Muscle layer of colon (tissue), 2 donors: ENCODE data around the gene CELF4.
A peak's percentile ranks its signal among the peaks of the same experiment; 100 is the strongest.

Experiments
- H3K27ac ChIP-seq: one replicate; pipeline ENCODE4 v1.7.0; 2013; ENCODE audit warnings: low read depth, mild to moderate bottlenecking, low read length, moderate library complexity
- H3K27me3 ChIP-seq, 2 donors: one replicate each; pipeline ENCODE4 v1.7.0; 2013; ENCODE audit warnings: low read length in 2 of 2, mild to moderate bottlenecking in 2 of 2; ENCODE audit not compliant: insufficient read depth in 2 of 2, control insufficient read depth in 1 of 2
- H3K36me3 ChIP-seq: one replicate; pipeline ENCODE4 v1.7.0; 2013; ENCODE audit warnings: mild to moderate bottlenecking, low read length; ENCODE audit not compliant: insufficient read depth
- H3K4me1 ChIP-seq: one replicate; pipeline ENCODE4 v1.7.0; 2013; ENCODE audit warnings: mild to moderate bottlenecking, low read length; ENCODE audit not compliant: insufficient read depth
- H3K4me3 ChIP-seq, 2 donors: one replicate each; pipeline ENCODE4 v1.7.0; 2013; ENCODE audit warnings: low read length in 2 of 2, low read depth in 1 of 2, mild to moderate bottlenecking in 1 of 2, moderate library complexity in 1 of 2
- H3K9ac ChIP-seq: one replicate; pipeline ENCODE4 v1.7.0; 2013; ENCODE audit warnings: low read length
- H3K9me3 ChIP-seq: one replicate; pipeline ENCODE4 v1.7.0; 2013; ENCODE audit warnings: mild to moderate bottlenecking, low read length
- donor health status: abdominal sarcoma.
- donor health status: Adenocarcinoma of cecum.

CELF4 gene

GRCh38 chr18:37400802-37401201 lies 164.8 kb downstream of the CELF4 start:
- no peaks in the 10 kb centered on the region for H3K9me3 ChIP-seq
- H3K36me3 ChIP-seq = no peaks in the 10 kb centered on the region
- H3K4me1 ChIP-seq = no peaks in the 10 kb centered on the region
- H3K9ac ChIP-seq = no peak overlapping the region
- no peak overlapping the region for H3K4me3 ChIP-seq
- H3K27me3 ChIP-seq = no peaks in the 10 kb centered on the region
- no peak overlapping the region for H3K27ac ChIP-seq

GRCh38 chr18:37398248-37398920 lies 167.2 kb downstream of the CELF4 start:
- Histone ChIP-seq H3K9me3 (no peaks in the 10 kb centered on the region), H3K36me3 (no peaks in the 10 kb centered on the region), H3K4me3 (no peak overlapping the region), H3K27me3 (no peaks in the 10 kb centered on the region), H3K4me1 (no peaks in the 10 kb centered on the region), H3K9ac (no peak overlapping the region), H3K27ac (no peak overlapping the region)

- no peak overlapping the region for H3K9ac ChIP-seq
- H3K9me3 ChIP-seq = no peaks in the 10 kb centered on the region
- H3K27ac ChIP-seq = no peak overlapping the region
- H3K4me1 ChIP-seq = no peaks in the 10 kb centered on the region
- no peaks in the 10 kb centered on the region for H3K27me3 ChIP-seq
- H3K4me3 ChIP-seq = no peak overlapping the region
- no peaks in the 10 kb centered on the region for H3K36me3 ChIP-seq
Observed at GRCh38 chr18:37397814-37398213, 167.8 kb downstream of the CELF4 start.

- no peak overlapping the region for H3K4me3 ChIP-seq
- H3K27me3 ChIP-seq = no peaks in the 10 kb centered on the region
- H3K27ac ChIP-seq = no peak overlapping the region
- H3K36me3 ChIP-seq = no peaks in the 10 kb centered on the region
- no peaks in the 10 kb centered on the region for H3K4me1 ChIP-seq
- no peaks in the 10 kb centered on the region for H3K9me3 ChIP-seq
- no peak overlapping the region for H3K9ac ChIP-seq
Observed at GRCh38 chr18:37396971-37397720, 168.5 kb downstream of the CELF4 start.

GRCh38 chr18:37395631-37396030 lies 170.0 kb downstream of the CELF4 start:
- Histone ChIP-seq H3K4me3 (no peak overlapping the region), H3K4me1 (no peaks in the 10 kb centered on the region), H3K9me3 (no peaks in the 10 kb centered on the region), H3K27me3 (no peaks in the 10 kb centered on the region), H3K9ac (no peak overlapping the region), H3K36me3 (no peaks in the 10 kb centered on the region), H3K27ac (no peak overlapping the region)

- Histone ChIP-seq H3K9ac (no peak overlapping the region), H3K27me3 (no peaks in the 10 kb centered on the region), H3K4me1 (no peaks in the 10 kb centered on the region)
Observed at GRCh38 chr18:37395138-37395537, 170.5 kb downstream of the CELF4 start.

GRCh38 chr18:37394610-37394965 lies 171.0 kb downstream of the CELF4 start:
- Histone ChIP-seq H3K9ac (no peak overlapping the region), H3K9me3 (no peaks in the 10 kb centered on the region), H3K27me3 (no peaks in the 10 kb centered on the region), H3K36me3 (no peaks in the 10 kb centered on the region), H3K4me3 (peak overlapping the region in 1 of 2 donors; percentile 41), H3K27ac (no peak overlapping the region), H3K4me1 (no peaks in the 10 kb centered on the region)

More at GRCh38 chr18:37395138-37395537, 170.5 kb downstream of the CELF4 start:
- Histone ChIP-seq H3K4me3 (no peak overlapping the region), H3K36me3 (no peaks in the 10 kb centered on the region), H3K27ac (no peak overlapping the region), H3K9me3 (no peaks in the 10 kb centered on the region)

GRCh38 chr18:37393945-37394609 lies 171.5 kb downstream of the CELF4 start:
- no peaks in the 10 kb centered on the region for H3K27me3 ChIP-seq
- H3K27ac ChIP-seq = no peak overlapping the region
- no peaks in the 10 kb centered on the region for H3K9me3 ChIP-seq
- no peaks in the 10 kb centered on the region for H3K4me1 ChIP-seq
- peak overlapping the region; percentile 35 to 41 for H3K4me3 ChIP-seq
- H3K9ac ChIP-seq = no peak overlapping the region
- H3K36me3 ChIP-seq = no peaks in the 10 kb centered on the region

- Histone ChIP-seq H3K36me3 (no peaks in the 10 kb centered on the region), H3K27ac (no peak overlapping the region), H3K27me3 (no peaks in the 10 kb centered on the region), H3K9ac (no peak overlapping the region), H3K4me1 (no peaks in the 10 kb centered on the region), H3K9me3 (no peaks in the 10 kb centered on the region), H3K4me3 (peak overlapping the region in 1 of 2 donors; percentile 35)
Observed at GRCh38 chr18:37393221-37393827, 172.3 kb downstream of the CELF4 start.

- Histone ChIP-seq H3K4me3 (no peak overlapping the region), H3K36me3 (no peaks in the 10 kb centered on the region), H3K27ac (no peak overlapping the region), H3K27me3 (no peaks in the 10 kb centered on the region), H3K4me1 (no peaks in the 10 kb centered on the region), H3K9me3 (no peaks in the 10 kb centered on the region), H3K9ac (no peak overlapping the region)
Observed at GRCh38 chr18:37392648-37393047, 172.9 kb downstream of the CELF4 start.

GRCh38 chr18:37391698-37392548 lies 173.7 kb downstream of the CELF4 start:
- H3K9ac ChIP-seq = no peak overlapping the region
- no peaks in the 10 kb centered on the region for H3K36me3 ChIP-seq
- H3K27ac ChIP-seq = no peak overlapping the region
- H3K4me1 ChIP-seq = no peaks in the 10 kb centered on the region
- no peaks in the 10 kb centered on the region for H3K27me3 ChIP-seq
- no peaks in the 10 kb centered on the region for H3K9me3 ChIP-seq
- no peak overlapping the region for H3K4me3 ChIP-seq
